Aorta (tissue), 5 donors: ENCODE results near the gene VPS37C. TPM values are rescaled to one million over a fixed set of nuclear protein-coding genes. Genes with fewer than 3 reads are reported as not detected.

Source experiments
- ATAC-seq: fragments of 200-7000 bp; cut with Tn5 transposase; one replicate; pipeline ENCODE4 v1.9.1; 2022; ENCODE audit warnings: moderate library complexity; ENCODE audit not compliant: low FRiP score
- DNase-seq, 2 donors: peaks; one replicate each; pipeline ENCODE4 v3.0.0-alpha.2; 2020
- H3K27ac ChIP-seq, 2 donors: one replicate each; pipeline ENCODE4 v1.5.1; 2013; ENCODE audit warnings: low read length in 2 of 2, mild to moderate bottlenecking in 2 of 2, moderate library complexity in 2 of 2, control low read depth in 1 of 2, inconsistent platforms in 1 of 2, low read depth in 1 of 2
- H3K27me3 ChIP-seq, 2 donors: one replicate each; pipeline ENCODE4 v1.6.1; 2013; ENCODE audit warnings: control low read depth in 1 of 2, low read length in 1 of 2, mild to moderate bottlenecking in 1 of 2, moderate library complexity in 1 of 2; ENCODE audit not compliant: insufficient read depth in 2 of 2, control insufficient read depth in 1 of 2
- H3K36me3 ChIP-seq, 2 donors: one replicate each; pipeline ENCODE4 v1.6.1; 2013; ENCODE audit warnings: control low read depth in 1 of 2, low read length in 1 of 2, mild to moderate bottlenecking in 1 of 2; ENCODE audit not compliant: insufficient read depth in 2 of 2, control insufficient read depth in 1 of 2
- H3K4me1 ChIP-seq, 2 donors: one replicate each; pipeline ENCODE4 v1.6.1; 2013; ENCODE audit warnings: low read length in 2 of 2, control low read depth in 1 of 2, mild to moderate bottlenecking in 1 of 2, moderate library complexity in 1 of 2; ENCODE audit not compliant: insufficient read depth in 2 of 2, control insufficient read depth in 1 of 2
- H3K4me3 ChIP-seq, 2 donors: one replicate each; pipeline ENCODE4 v1.5.1; 2013; ENCODE audit warnings: low read length in 2 of 2, control low read depth in 1 of 2, mild to moderate bottlenecking in 1 of 2
- H3K9me3 ChIP-seq: one replicate; pipeline ENCODE4 v1.6.1; 2013; ENCODE audit warnings: mild to moderate bottlenecking, low read length; ENCODE audit not compliant: control insufficient read depth
- WGBS, 2 donors: extraction: QIAGEN DNeasy Blood & Tissue Kit; methylation state at CpG; one replicate each; pipeline ENCODE4 v1.1.7; 2013; 5-methylcytosine and 5-hydroxymethylcytosine counted together
- intact Hi-C, 2 donors: fragments of 100-400 bp; cut with DNase I; formaldehyde crosslinking; loops; one replicate each; pipeline versions ENCODE4 v1.14.2 to v1.15.0; 2022
- polyA plus RNA-seq, 2 donors: library from polyadenylated mRNA; stranded (reverse); fragments of 200-250 nt; gene quantifications; one replicate each; pipeline ENCODE4 v1.2.3, GENCODE V29; 2013
- total RNA-seq, 2 donors: library from RNA; stranded (reverse); fragmentation: NEBNext Ultra II Directional; extraction: Animal tissue kit (Norgen Biotek cat#: 25700); gene quantifications; one replicate each; pipeline ENCODE4 v1.2.1, GENCODE V29; 2021
- donor health status: healthy with polysubstance abuse.
- donor health status: Bipolar disorder and iron deficiency.
- donor health status: DM: no; HTN: no; CAD: no.
- donor health status: DM: no; HTN: no; CAD: no.
- donor health status: DM: yes; HTN: yes; CAD: no.

The VPS37C gene
- total and polyA plus RNA-seq, 4 donors = 12.7 to 39.9 (median 21.9) TPM

DNA sequence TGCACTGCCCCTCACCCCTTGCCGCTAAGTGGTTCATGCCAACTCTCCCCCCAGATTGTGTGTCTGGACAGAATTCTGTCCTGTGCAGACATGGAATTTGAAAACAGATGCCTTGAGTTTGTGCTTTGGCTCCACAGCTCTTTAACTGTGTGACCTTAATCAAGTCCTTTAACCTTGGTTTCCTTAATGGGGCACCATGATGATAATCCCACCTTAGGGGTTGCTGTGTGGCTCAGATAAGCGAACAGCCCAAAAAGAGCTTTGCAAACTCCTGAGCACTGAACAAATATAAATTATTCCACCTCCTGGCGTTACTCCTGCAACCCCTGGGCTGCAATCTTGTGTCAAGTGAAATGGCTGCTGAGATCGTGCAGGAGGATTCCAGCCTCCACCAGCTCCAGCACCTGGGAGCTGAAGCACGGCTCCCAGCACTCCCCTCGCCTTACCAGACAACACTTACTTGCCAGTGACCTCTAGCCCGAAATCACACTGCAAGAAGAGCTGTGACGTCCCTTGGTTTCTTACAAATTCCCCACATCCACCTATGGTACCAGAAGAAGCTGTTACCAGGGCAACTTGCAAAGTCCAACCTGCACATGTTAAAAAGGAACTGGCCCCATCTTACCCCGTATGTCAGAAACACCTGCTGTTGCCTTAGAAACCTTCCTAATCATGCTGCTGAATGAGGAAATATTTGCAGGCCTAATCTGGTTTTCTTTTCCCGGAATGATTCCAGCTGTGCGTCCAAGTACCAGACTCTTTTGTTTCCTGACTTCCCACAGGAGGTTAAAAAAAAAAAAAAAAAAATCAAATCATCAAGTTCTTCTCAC is 13.2 kb downstream of the VPS37C start:
- Histone ChIP-seq H3K9me3 (no peaks in the 10 kb centered on the region), H3K27me3 (no peaks in the 10 kb centered on the region), H3K36me3 (no peaks in the 10 kb centered on the region), H3K4me1 (no peaks in the 10 kb centered on the region), H3K27ac (no peak overlapping the region), H3K4me3 (no peak overlapping the region)
- no peak for ATAC-seq
- intact Hi-C loops = no loop called here
- 73 to 74% methylated on average over 11 of the region's 11 CpGs for WGBS, 2 donors
- peak; percentile 17 to 23 for DNase-seq

GRCh38 chr11:61147271-61147670 is 14.0 kb downstream of the VPS37C start:
- DNase-seq (peak; percentile 32 to 49), ATAC-seq (no peak)
- Histone ChIP-seq H3K4me3 (no peak overlapping the region), H3K36me3 (no peaks in the 10 kb centered on the region), H3K27ac (no peak overlapping the region), H3K4me1 (no peaks in the 10 kb centered on the region), H3K27me3 (no peaks in the 10 kb centered on the region), H3K9me3 (no peaks in the 10 kb centered on the region)
- 69 to 73% methylated on average over 10 of the region's 10 CpGs for WGBS, 2 donors
- intact Hi-C loops = no loop called here

DNA sequence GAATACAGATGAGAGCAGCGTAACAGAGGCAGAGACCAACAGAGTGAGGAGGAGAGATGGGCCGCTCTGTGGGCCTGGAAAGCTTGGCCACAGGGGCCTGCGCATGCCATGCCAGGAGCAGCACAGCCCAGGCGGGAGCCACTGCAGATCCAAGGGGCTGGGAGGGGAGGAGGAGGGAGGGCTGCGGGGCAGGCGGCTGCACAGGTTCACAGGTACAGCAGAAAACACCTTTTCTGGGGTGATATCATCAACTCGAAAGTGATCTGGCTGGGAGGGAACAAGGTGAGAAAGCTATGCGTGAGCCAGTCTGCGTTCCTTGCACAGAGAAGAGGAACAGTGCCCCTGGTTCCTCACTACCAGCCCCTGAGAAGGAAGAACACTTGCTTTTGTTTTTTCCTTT is 14.8 kb downstream of the VPS37C start:
- no peak for ATAC-seq
- no peaks in the 10 kb centered on the region for H3K27me3 ChIP-seq
- DNase-seq = peak; percentile 40 to 44
- 84 to 92% methylated on average over 8 to 9 of the region's 9 CpGs for WGBS, 2 donors
- no peaks in the 10 kb centered on the region for H3K9me3 ChIP-seq
- intact Hi-C loops = no loop called here
- H3K36me3 ChIP-seq = no peaks in the 10 kb centered on the region
- H3K4me3 ChIP-seq = no peak overlapping the region
- H3K27ac ChIP-seq = no peak overlapping the region
- H3K4me1 ChIP-seq = no peaks in the 10 kb centered on the region

GRCh38 chr11:61145228-61146005 is 15.8 kb downstream of the VPS37C start:
- intact Hi-C loops = no loop called here
- no peak for ATAC-seq
- Histone ChIP-seq H3K9me3 (no peaks in the 10 kb centered on the region), H3K4me1 (no peaks in the 10 kb centered on the region), H3K4me3 (no peak overlapping the region), H3K36me3 (no peaks in the 10 kb centered on the region), H3K27me3 (no peaks in the 10 kb centered on the region), H3K27ac (no peak overlapping the region)
- DNase-seq = peak; percentile 21 to 51
- WGBS, 2 donors = 84 to 86% methylated on average over 17 of the region's 17 CpGs

- peak; percentile 29 to 68 for DNase-seq
Measured at GRCh38 chr11:61144511-61145179, 16.6 kb downstream of the VPS37C start.

GRCh38 chr11:61142424-61142823 is 18.8 kb downstream of the VPS37C start:
- peak in 1 of 2 donors; percentile 2 for DNase-seq
- Histone ChIP-seq H3K4me3 (no peak overlapping the region), H3K4me1 (no peaks in the 10 kb centered on the region), H3K27ac (no peak overlapping the region), H3K9me3 (no peaks in the 10 kb centered on the region), H3K36me3 (no peaks in the 10 kb centered on the region), H3K27me3 (no peaks in the 10 kb centered on the region)
- intact Hi-C loops = no loop called here
- no peak for ATAC-seq
- WGBS, 2 donors = 94 to 97% methylated on average over 1 of the region's 1 CpG

More at GRCh38 chr11:61144511-61145179, 16.6 kb downstream of the VPS37C start:
- no peaks in the 10 kb centered on the region for H3K4me1 ChIP-seq
- no peaks in the 10 kb centered on the region for H3K36me3 ChIP-seq
- WGBS, 2 donors = 87 to 88% methylated on average over 16 of the region's 16 CpGs
- intact Hi-C loops = no loop called here
- H3K4me3 ChIP-seq = no peak overlapping the region
- no peaks in the 10 kb centered on the region for H3K27me3 ChIP-seq
- H3K27ac ChIP-seq = no peak overlapping the region
- no peaks in the 10 kb centered on the region for H3K9me3 ChIP-seq
- no peak for ATAC-seq

GRCh38 chr11:61141601-61142028 is 19.6 kb downstream of the VPS37C start:
- 61% methylated on average over 10 of the region's 10 CpGs for WGBS, 2 donors
- H3K4me1 ChIP-seq = no peaks in the 10 kb centered on the region
- H3K9me3 ChIP-seq = no peaks in the 10 kb centered on the region
- H3K4me3 ChIP-seq = no peak overlapping the region
- no peak overlapping the region for H3K27ac ChIP-seq
- H3K27me3 ChIP-seq = no peaks in the 10 kb centered on the region
- no peaks in the 10 kb centered on the region for H3K36me3 ChIP-seq
- DNase-seq (peak; percentile 53 to 77), ATAC-seq (no peak)
- intact Hi-C loops = no loop called here

- intact Hi-C loops = no loop called here
- no peak overlapping the region for H3K27ac ChIP-seq
- H3K9me3 ChIP-seq = no peaks in the 10 kb centered on the region
- H3K36me3 ChIP-seq = no peaks in the 10 kb centered on the region
- peak; percentile 38 to 44 for DNase-seq
- WGBS, 2 donors = 86 to 89% methylated on average over 4 of the region's 4 CpGs
- no peak for ATAC-seq
- H3K27me3 ChIP-seq = no peaks in the 10 kb centered on the region
- H3K4me1 ChIP-seq = no peaks in the 10 kb centered on the region
- no peak overlapping the region for H3K4me3 ChIP-seq
Measured at GRCh38 chr11:61140416-61140815, 20.8 kb downstream of the VPS37C start.
